Measurements from ENCODE around the gene FOXP4.
"Not testable (repeated sequence)": the region's sequence is repeated elsewhere in the genome, so short reads cannot be mapped to it uniquely, and the experiment has no call there.

Gene FOXP4

DNA sequence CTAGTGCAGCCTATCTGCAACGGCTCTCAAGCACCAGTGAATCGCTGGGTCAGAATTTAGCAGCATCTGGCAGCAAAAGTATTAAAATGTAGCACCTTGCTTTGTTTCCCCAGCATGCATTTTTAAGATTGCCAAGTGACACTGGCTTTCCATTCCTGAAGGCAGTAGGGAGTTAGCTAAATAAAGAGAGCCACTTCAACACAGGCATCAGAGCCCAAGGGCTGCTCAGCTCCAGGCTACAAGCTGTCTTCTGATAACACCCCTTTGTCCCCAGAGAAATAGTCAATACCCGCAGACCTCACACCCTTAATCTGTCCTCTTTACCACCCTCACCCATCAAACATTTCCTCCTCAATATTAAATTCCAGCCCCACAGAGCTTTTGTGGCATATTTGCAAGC, 72.4 kb downstream of the FOXP4 start:
- no peaks in the 10 kb centered on the region for H3K9me3 ChIP-seq (ENCODE audit: insufficient read depth, low read length)
- H3K4me2 ChIP-seq (ENCODE audit: low read length): no peak overlapping the region
- H3K27ac ChIP-seq (ENCODE audit: low read length): no peak overlapping the region
- H3K27me3 ChIP-seq (ENCODE audit: low read depth, low read length): peaks cover 11% of the 10 kb centered on the region; the same call in 1 of the 2 replicates
- H3K4me3 ChIP-seq (ENCODE audit: low read length): no peak overlapping the region
- no peak overlapping the region for H2AFZ ChIP-seq (ENCODE audit: low read depth, low read length)
- H3K9ac ChIP-seq (ENCODE audit: low read length): no peak overlapping the region
- TF ChIP-seq, protein P1, sequence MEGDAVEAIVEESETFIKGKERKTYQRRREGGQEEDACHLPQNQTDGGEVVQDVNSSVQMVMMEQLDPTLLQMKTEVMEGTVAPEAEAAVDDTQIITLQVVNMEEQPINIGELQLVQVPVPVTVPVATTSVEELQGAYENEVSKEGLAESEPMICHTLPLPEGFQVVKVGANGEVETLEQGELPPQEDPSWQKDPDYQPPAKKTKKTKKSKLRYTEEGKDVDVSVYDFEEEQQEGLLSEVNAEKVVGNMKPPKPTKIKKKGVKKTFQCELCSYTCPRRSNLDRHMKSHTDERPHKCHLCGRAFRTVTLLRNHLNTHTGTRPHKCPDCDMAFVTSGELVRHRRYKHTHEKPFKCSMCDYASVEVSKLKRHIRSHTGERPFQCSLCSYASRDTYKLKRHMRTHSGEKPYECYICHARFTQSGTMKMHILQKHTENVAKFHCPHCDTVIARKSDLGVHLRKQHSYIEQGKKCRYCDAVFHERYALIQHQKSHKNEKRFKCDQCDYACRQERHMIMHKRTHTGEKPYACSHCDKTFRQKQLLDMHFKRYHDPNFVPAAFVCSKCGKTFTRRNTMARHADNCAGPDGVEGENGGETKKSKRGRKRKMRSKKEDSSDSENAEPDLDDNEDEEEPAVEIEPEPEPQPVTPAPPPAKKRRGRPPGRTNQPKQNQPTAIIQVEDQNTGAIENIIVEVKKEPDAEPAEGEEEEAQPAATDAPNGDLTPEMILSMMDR (IDR thresholded peaks at IDR 0.05; ENCODE audit: low read depth, low read length): no peak
- TF ChIP-seq EZH2phosphoT487 (IDR thresholded peaks at IDR 0.05; ENCODE audit: low read depth): no peak
- H3K36me3 ChIP-seq (replicated peaks; ENCODE audit: low read depth, low read length): no peaks in the 10 kb centered on the region
- no peaks in the 10 kb centered on the region for H4K20me1 ChIP-seq (ENCODE audit: insufficient read depth, low read length)
- H3K4me1 ChIP-seq (ENCODE audit: low read length): peaks cover 19% of the 10 kb centered on the region
- no peaks in the 10 kb centered on the region for H3K79me2 ChIP-seq (ENCODE audit: low read length)

- not testable (repeated sequence) for H4K20me1 ChIP-seq (ENCODE audit: insufficient read depth, low read length); H3K4me3 ChIP-seq (ENCODE audit: low read length); H3K4me2 ChIP-seq (ENCODE audit: low read length); H3K79me2 ChIP-seq (ENCODE audit: low read length); H3K9ac ChIP-seq (ENCODE audit: low read length); H3K27me3 ChIP-seq (ENCODE audit: low read depth, low read length); H3K27ac ChIP-seq (ENCODE audit: low read length); H3K36me3 ChIP-seq (replicated peaks; ENCODE audit: low read depth, low read length); H3K9me3 ChIP-seq (ENCODE audit: insufficient read depth, low read length); H2AFZ ChIP-seq (ENCODE audit: low read depth, low read length)
- peaks cover 19% of the 10 kb centered on the region for H3K4me1 ChIP-seq (ENCODE audit: low read length)
Observed at GRCh38 chr6:41619193-41619592, 73.0 kb downstream of the FOXP4 start.

DNA sequence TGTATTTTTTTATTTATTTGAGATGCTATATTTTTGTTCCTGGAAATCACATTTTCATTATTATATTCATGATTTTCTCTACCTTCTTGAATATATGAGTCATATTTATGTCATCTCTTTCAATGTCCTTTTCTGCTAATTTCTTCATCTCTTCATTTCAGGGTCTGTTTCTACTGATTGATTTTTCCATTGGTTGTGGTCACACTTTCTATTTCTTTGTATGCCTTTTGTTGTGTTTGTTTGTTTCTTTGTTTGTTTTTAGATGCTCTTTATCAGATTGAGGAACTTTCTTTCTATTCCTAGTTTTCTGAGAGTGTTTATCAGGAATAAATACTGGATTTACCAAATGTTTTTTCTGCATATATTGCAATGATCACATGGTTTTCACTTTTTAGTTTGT, 75.2 kb downstream of the FOXP4 start:
- H3K4me1 ChIP-seq (ENCODE audit: low read length): peaks cover 26% of the 10 kb centered on the region
- TF ChIP-seq, protein P1 (IDR thresholded peaks at IDR 0.05; ENCODE audit: low read depth, low read length): no peak
- no peak for TF ChIP-seq EZH2phosphoT487 (IDR thresholded peaks at IDR 0.05; ENCODE audit: low read depth)

GRCh38 chr6:41621802-41622201, 75.6 kb downstream of the FOXP4 start:
- H3K4me1 ChIP-seq (ENCODE audit: low read length): peaks cover 26% of the 10 kb centered on the region
- peaks cover 5% of the 10 kb centered on the region; the same call in 1 of the 2 replicates for H3K27me3 ChIP-seq (ENCODE audit: low read depth, low read length)
- H3K9me3 ChIP-seq (ENCODE audit: insufficient read depth, low read length): no peaks in the 10 kb centered on the region
- no peak for TF ChIP-seq EZH2phosphoT487 (IDR thresholded peaks at IDR 0.05; ENCODE audit: low read depth)
- TF ChIP-seq, protein P1 (IDR thresholded peaks at IDR 0.05; ENCODE audit: low read depth, low read length): no peak
- no peak overlapping the region; the same call in 1 of the 2 replicates for H2AFZ ChIP-seq (ENCODE audit: low read depth, low read length)
- no peak overlapping the region for H3K4me3 ChIP-seq (ENCODE audit: low read length)
- H3K9ac ChIP-seq (ENCODE audit: low read length): no peak overlapping the region
- H3K36me3 ChIP-seq (replicated peaks; ENCODE audit: low read depth, low read length): no peaks in the 10 kb centered on the region
- no peaks in the 10 kb centered on the region for H3K79me2 ChIP-seq (ENCODE audit: low read length)
- peak overlapping the region; percentile 38 for H3K4me2 ChIP-seq (ENCODE audit: low read length)
- no peaks in the 10 kb centered on the region for H4K20me1 ChIP-seq (ENCODE audit: insufficient read depth, low read length)
- H3K27ac ChIP-seq (ENCODE audit: low read length): no peak overlapping the region

More for the DNA sequence above, 75.2 kb downstream of the FOXP4 start:
- Histone ChIP-seq H3K4me2 (ENCODE audit: low read length) (no peak overlapping the region), H2AFZ (ENCODE audit: low read depth, low read length) (no peak overlapping the region), H3K36me3 (replicated peaks; ENCODE audit: low read depth, low read length) (no peaks in the 10 kb centered on the region), H3K4me3 (ENCODE audit: low read length) (no peak overlapping the region), H3K79me2 (ENCODE audit: low read length) (no peaks in the 10 kb centered on the region), H3K9me3 (ENCODE audit: insufficient read depth, low read length) (no peaks in the 10 kb centered on the region), H3K9ac (ENCODE audit: low read length) (no peak overlapping the region), H3K27ac (ENCODE audit: low read length) (no peak overlapping the region), H4K20me1 (ENCODE audit: insufficient read depth, low read length) (no peaks in the 10 kb centered on the region), H3K27me3 (ENCODE audit: low read depth, low read length) (peaks cover 5% of the 10 kb centered on the region; the same call in 1 of the 2 replicates)

Measured in OCI-LY3 (cell line).